ENCODE results near the gene TXLNB.

DNA sequence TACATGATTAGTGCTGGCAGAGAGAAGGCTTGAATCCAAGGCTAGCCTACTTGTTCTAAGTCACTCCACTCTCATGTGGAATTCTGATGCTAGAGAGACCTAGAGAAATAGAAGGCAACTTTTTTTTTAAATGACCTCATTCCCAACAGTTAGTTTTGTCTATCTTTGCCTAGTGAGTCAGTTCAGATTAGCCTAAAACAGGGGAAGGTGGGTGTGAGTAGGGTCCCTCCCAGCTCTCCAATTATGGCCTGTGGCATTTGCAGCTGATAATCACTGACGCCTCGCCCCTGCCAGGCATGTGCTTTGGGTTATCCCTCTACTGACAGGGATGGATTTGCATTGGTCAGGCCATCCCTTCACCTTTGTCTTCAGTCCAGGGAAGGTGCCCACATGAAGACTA, 13.6 kb downstream of the TXLNB start:
- TF ChIP-seq, protein P1, sequence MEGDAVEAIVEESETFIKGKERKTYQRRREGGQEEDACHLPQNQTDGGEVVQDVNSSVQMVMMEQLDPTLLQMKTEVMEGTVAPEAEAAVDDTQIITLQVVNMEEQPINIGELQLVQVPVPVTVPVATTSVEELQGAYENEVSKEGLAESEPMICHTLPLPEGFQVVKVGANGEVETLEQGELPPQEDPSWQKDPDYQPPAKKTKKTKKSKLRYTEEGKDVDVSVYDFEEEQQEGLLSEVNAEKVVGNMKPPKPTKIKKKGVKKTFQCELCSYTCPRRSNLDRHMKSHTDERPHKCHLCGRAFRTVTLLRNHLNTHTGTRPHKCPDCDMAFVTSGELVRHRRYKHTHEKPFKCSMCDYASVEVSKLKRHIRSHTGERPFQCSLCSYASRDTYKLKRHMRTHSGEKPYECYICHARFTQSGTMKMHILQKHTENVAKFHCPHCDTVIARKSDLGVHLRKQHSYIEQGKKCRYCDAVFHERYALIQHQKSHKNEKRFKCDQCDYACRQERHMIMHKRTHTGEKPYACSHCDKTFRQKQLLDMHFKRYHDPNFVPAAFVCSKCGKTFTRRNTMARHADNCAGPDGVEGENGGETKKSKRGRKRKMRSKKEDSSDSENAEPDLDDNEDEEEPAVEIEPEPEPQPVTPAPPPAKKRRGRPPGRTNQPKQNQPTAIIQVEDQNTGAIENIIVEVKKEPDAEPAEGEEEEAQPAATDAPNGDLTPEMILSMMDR (conservative IDR thresholded peaks at IDR 0.05; ENCODE audit: low read depth, low read length), result no peak
- TF ChIP-seq EZH2 (IDR thresholded peaks at IDR 0.05; ENCODE audit: borderline replicate concordance, low read depth, low read length, poor library complexity, severe bottlenecking), result no peak

Data from A673 (cell line).